GM12891 (cell line): Measurements from ENCODE around the gene ABCG5.

ENCODE experiments used
- PAX5 ChIP-seq: IDR thresholded peaks from 2 replicates; pipeline ENCODE4 v1.6.1; 2011; ENCODE audit warnings: low read length, moderate library complexity, mild to moderate bottlenecking; ENCODE audit not compliant: insufficient read depth, severe bottlenecking
- POLR2A ChIP-seq: IDR thresholded peaks from 2 replicates; pipeline ENCODE4 v1.6.1; 2011; ENCODE audit warnings: low read depth, low read length, control low read depth
- POLR2AphosphoS5 ChIP-seq: IDR thresholded peaks from 2 replicates; pipeline ENCODE4 v1.6.1; 2011; ENCODE audit warnings: low read depth, low read length, control low read depth
- POU2F2 ChIP-seq: IDR thresholded peaks from 2 replicates; pipeline ENCODE4 v1.6.1; 2011; ENCODE audit warnings: low read depth, mild to moderate bottlenecking, control low read depth, low read length, moderate library complexity
- SPI1 ChIP-seq: IDR thresholded peaks from 2 replicates; pipeline ENCODE4 v1.6.1; 2011; ENCODE audit warnings: low read depth, low read length, control low read depth
- TAF1 ChIP-seq: IDR thresholded peaks from 2 replicates; pipeline ENCODE4 v1.6.1; 2011; ENCODE audit warnings: low read depth, low read length, control low read depth

- TF ChIP-seq POLR2A: no peak
- TF ChIP-seq POLR2AphosphoS5: no peak
- no peak for TF ChIP-seq TAF1
- no peak for TF ChIP-seq SPI1
- no peak for TF ChIP-seq POU2F2
- no peak for TF ChIP-seq PAX5
Measured at GRCh38 chr2:43845181-43845580, 6.5 kb upstream of the ABCG5 start.
